T-cell (primary cell): ENCODE results near the gene DAP. TPM values are rescaled to one million over a fixed set of nuclear protein-coding genes. Genes with fewer than 3 reads are reported as not detected.

Experiments used
- ATAC-seq, 4 experiments: fragments of 200-7000 bp in 3 of 4; fragments of 150-1000 bp in 1 of 4; cut with Tn5 transposase; replicated peaks in 1 of 4; 1 replicate in 3 of 4; 2 replicates in 1 of 4; pipeline ENCODE4 v1.10.0; 2021; ENCODE audit warnings: moderate library complexity in 3 of 4, mild to moderate bottlenecking in 2 of 4, moderate number of reproducible peaks in 1 of 4
- CTCF ChIA-PET, 2 donors: fragments of 300-600 bp; sonication (Branson Sonifier 250); formaldehyde crosslinking; loops; one replicate each; lab custom pipeline; 2022; ENCODE audit warnings: antibody characterized with exemption in 2 of 2; lab: Charles Lee
- POLR2A ChIA-PET, 2 donors: fragments of 300-600 bp; sonication (Branson Sonifier 250); formaldehyde crosslinking; loops; one replicate each; lab custom pipeline; 2022; ENCODE audit warnings: antibody characterized with exemption in 2 of 2; lab: Charles Lee
- DNase-seq, 35 experiments: peaks; one replicate each; pipeline versions ENCODE4 v3.0.0 to v3.0.0-alpha.2; 2013 to 2023
- H3K27ac ChIP-seq: one replicate; pipeline ENCODE4 v1.5.1; 2013; ENCODE audit warnings: low read length
- H3K27me3 ChIP-seq, 2 experiments: replicated peaks in 1 of 2; 1 replicate in 1 of 2; 2 replicates in 1 of 2; pipeline versions ENCODE4 v1.6.1 to v1.7.0; 2013; ENCODE audit warnings: low read length in 1 of 2, mixed read lengths in 1 of 2; ENCODE audit not compliant: control insufficient read depth in 2 of 2, insufficient read depth in 2 of 2; ENCODE audit errors: extremely low read depth in 1 of 2
- H3K36me3 ChIP-seq, 2 donors: 1 replicate in 1 of 2; 2 replicates in 1 of 2; pipeline versions ENCODE4 v1.6.1 to v1.7.0; 2013; ENCODE audit warnings: low read length in 1 of 2; ENCODE audit not compliant: control insufficient read depth in 2 of 2, insufficient read depth in 1 of 2; ENCODE audit errors: extremely low read depth in 1 of 2
- H3K4me1 ChIP-seq, 2 experiments: 1 replicate in 1 of 2; 2 replicates in 1 of 2; pipeline versions ENCODE4 v1.6.1 to v1.7.0; 2013; ENCODE audit warnings: low read length in 2 of 2, mixed read lengths in 1 of 2; ENCODE audit not compliant: insufficient read depth in 2 of 2, control insufficient read depth in 1 of 2; ENCODE audit errors: extremely low read depth in 1 of 2
- H3K4me3 ChIP-seq, 2 donors: 1 replicate in 1 of 2; 2 replicates in 1 of 2; pipeline versions ENCODE4 v1.5.1 to v1.7.0; 2013; ENCODE audit warnings: mild to moderate bottlenecking in 2 of 2, low read length in 1 of 2, moderate library complexity in 1 of 2; ENCODE audit not compliant: control insufficient read depth in 1 of 2; ENCODE audit errors: extremely low read depth in 1 of 2
- H3K9me3 ChIP-seq: 2 replicates; pipeline ENCODE4 v1.7.0; 2013
- H3K27ac Mint-ChIP-seq, 2 donors: one replicate each; pipeline ENCODE4 v1.8.0; 2020 to 2021; ENCODE audit warnings: mild to moderate bottlenecking in 2 of 2, mixed read lengths in 2 of 2
- H3K27me3 Mint-ChIP-seq, 2 donors: one replicate each; pipeline ENCODE4 v1.8.0; 2021 to 2022; ENCODE audit warnings: mixed read lengths in 2 of 2
- H3K36me3 Mint-ChIP-seq: one replicate; pipeline ENCODE4 v1.8.0; 2021; ENCODE audit warnings: mixed read lengths
- H3K4me1 Mint-ChIP-seq, 3 donors: one replicate each; pipeline ENCODE4 v1.8.0; 2020 to 2022; ENCODE audit warnings: mixed read lengths in 3 of 3, mild to moderate bottlenecking in 1 of 3
- H3K4me3 Mint-ChIP-seq, 3 donors: one replicate each; pipeline ENCODE4 v1.8.0; 2020 to 2022; ENCODE audit warnings: mild to moderate bottlenecking in 3 of 3, mixed read lengths in 3 of 3, moderate library complexity in 3 of 3
- H3K9me3 Mint-ChIP-seq, 3 donors: one replicate each; pipeline ENCODE4 v1.8.0; 2020 to 2022; ENCODE audit warnings: mixed read lengths in 3 of 3
- WGBS: methylation state at CpG from one replicate; pipeline ENCODE4 v1.1.5; 2013; ENCODE audit warnings: missing lambda C conversion rate; ENCODE audit not compliant: insufficient coverage; 5-methylcytosine and 5-hydroxymethylcytosine counted together
- total RNA-seq, 35 experiments: library from RNA in 6 of 35; stranded (reverse) in 6 of 35; fragments of 120-200 nt in 1 of 35; gene quantifications; one replicate each; pipeline versions ENCODE4 v1.2.1 to v1.2.4 and lab custom pipeline; 2013 to 2026

DAP gene
- total RNA-seq, 5 donors from 2014 or later (not counting 1 experiment from before 2014, with no cell fraction given): 34.1 to 43.7 (median 36.3) TPM

- H3K4me1 Mint-ChIP-seq: no peaks in the 10 kb centered on the region
- 87% methylated on average over 12 of the region's 13 CpGs for WGBS
- peaks cover 0 to 3% of the 10 kb centered on the region in 2 donors for H3K27me3 Mint-ChIP-seq
- H3K9me3 ChIP-seq: no peaks in the 10 kb centered on the region
- H3K9me3 Mint-ChIP-seq: no peaks in the 10 kb centered on the region
- POLR2A ChIA-PET: interaction anchor here in 1 of 2 donors (0.6 kb wide), 1 partner anchor 19 kb away, joined by 6 read pairs; no protein-coding TSS in a partner anchor
- no peak overlapping the region for H3K27ac Mint-ChIP-seq
- ATAC-seq: no peak
- H3K4me3 ChIP-seq: no peak overlapping the region
- H3K27me3 ChIP-seq: peaks cover 0 to 19% of the 10 kb centered on the region in 2 experiments
- no peaks in the 10 kb centered on the region for H3K36me3 Mint-ChIP-seq
- no peak for DNase-seq
- CTCF ChIA-PET: no interaction called here
- no peak overlapping the region for H3K27ac ChIP-seq
- H3K4me1 ChIP-seq: no peaks in the 10 kb centered on the region
- H3K36me3 ChIP-seq: no peaks in the 10 kb centered on the region
- no peak overlapping the region for H3K4me3 Mint-ChIP-seq
Observed at GRCh38 chr5:10663489-10664179, 97.4 kb downstream of the DAP start.

- CTCF ChIA-PET: interaction anchor here in 1 of 2 donors (0.6 kb wide), 1 partner anchor 214 kb away, joined by 3 read pairs; no protein-coding TSS in a partner anchor
- DNase-seq: no peak
- H3K9me3 ChIP-seq: no peaks in the 10 kb centered on the region
- H3K4me1 ChIP-seq: no peaks in the 10 kb centered on the region
- H3K27me3 ChIP-seq: peaks cover 0 to 19% of the 10 kb centered on the region in 2 experiments
- Mint-ChIP-seq H3K36me3 (no peaks in the 10 kb centered on the region), H3K27me3 (peaks cover 0 to 3% of the 10 kb centered on the region in 2 donors), H3K27ac (no peak overlapping the region), H3K4me3 (no peak overlapping the region), H3K4me1 (no peaks in the 10 kb centered on the region), H3K9me3 (peaks cover 0 to 5% (median 4%) of the 10 kb centered on the region in 3 donors)
- no peaks in the 10 kb centered on the region for H3K36me3 ChIP-seq
- H3K27ac ChIP-seq: no peak overlapping the region
- POLR2A ChIA-PET: no interaction called here
- no peak overlapping the region for H3K4me3 ChIP-seq
- WGBS: 97% methylated on average over 5 of the region's 10 CpGs
- no peak for ATAC-seq
Observed at GRCh38 chr5:10662661-10663488, 98.2 kb downstream of the DAP start.

GRCh38 chr5:10662083-10662482 is 99.0 kb downstream of the DAP start:
- Histone ChIP-seq H3K36me3 (no peaks in the 10 kb centered on the region), H3K27ac (no peak overlapping the region), H3K4me3 (no peak overlapping the region), H3K4me1 (no peaks in the 10 kb centered on the region), H3K9me3 (no peaks in the 10 kb centered on the region), H3K27me3 (peaks cover 0 to 19% of the 10 kb centered on the region in 2 experiments)
- Mint-ChIP-seq H3K36me3 (no peaks in the 10 kb centered on the region), H3K27ac (no peak overlapping the region), H3K27me3 (peaks cover 0 to 3% of the 10 kb centered on the region in 2 donors), H3K4me3 (no peak overlapping the region), H3K4me1 (no peaks in the 10 kb centered on the region), H3K9me3 (peaks cover 0 to 5% (median 4%) of the 10 kb centered on the region in 3 donors)
- ATAC-seq: no peak
- no peak for DNase-seq
- POLR2A ChIA-PET: no interaction called here
- WGBS: 85% methylated on average over 8 of the region's 11 CpGs
- CTCF ChIA-PET: no interaction called here

- WGBS: 99% methylated on average over 8 of the region's 13 CpGs
Observed at GRCh38 chr5:10661401-10661800, 99.6 kb downstream of the DAP start.

GRCh38 chr5:10660720-10661387 is 100.2 kb downstream of the DAP start:
- no peaks in the 10 kb centered on the region for H3K4me1 ChIP-seq
- H3K36me3 ChIP-seq: no peaks in the 10 kb centered on the region
- H3K4me1 Mint-ChIP-seq: no peaks in the 10 kb centered on the region
- no peaks in the 10 kb centered on the region for H3K9me3 ChIP-seq
- 85% methylated on average over 15 of the region's 15 CpGs for WGBS
- peaks cover 0 to 5% (median 4%) of the 10 kb centered on the region in 3 donors for H3K9me3 Mint-ChIP-seq
- CTCF ChIA-PET: no interaction called here
- DNase-seq (no peak), ATAC-seq (no peak)
- H3K4me3 Mint-ChIP-seq: no peak overlapping the region
- peaks cover 0 to 3% of the 10 kb centered on the region in 2 donors for H3K27me3 Mint-ChIP-seq
- no peak overlapping the region for H3K4me3 ChIP-seq
- no peak overlapping the region for H3K27ac ChIP-seq
- POLR2A ChIA-PET: no interaction called here
- peaks cover 0 to 17% of the 10 kb centered on the region in 2 experiments for H3K27me3 ChIP-seq
- no peaks in the 10 kb centered on the region for H3K36me3 Mint-ChIP-seq
- no peak overlapping the region for H3K27ac Mint-ChIP-seq

More at GRCh38 chr5:10661401-10661800, 99.6 kb downstream of the DAP start:
- Histone ChIP-seq H3K9me3 (no peaks in the 10 kb centered on the region), H3K36me3 (no peaks in the 10 kb centered on the region), H3K27ac (no peak overlapping the region), H3K4me1 (no peaks in the 10 kb centered on the region), H3K27me3 (peaks cover 0 to 19% of the 10 kb centered on the region in 2 experiments), H3K4me3 (no peak overlapping the region)
- Mint-ChIP-seq H3K27ac (no peak overlapping the region), H3K27me3 (peaks cover 0 to 3% of the 10 kb centered on the region in 2 donors), H3K9me3 (peaks cover 0 to 5% (median 4%) of the 10 kb centered on the region in 3 donors), H3K36me3 (no peaks in the 10 kb centered on the region), H3K4me1 (no peaks in the 10 kb centered on the region), H3K4me3 (no peak overlapping the region)
- ATAC-seq (no peak), DNase-seq (no peak)
- ChIA-PET CTCF (no interaction called here), POLR2A (no interaction called here)

- WGBS: no CpG with 5 or more reads among the region's 3 CpGs
- H3K4me1 Mint-ChIP-seq: no peaks in the 10 kb centered on the region
- H3K27ac Mint-ChIP-seq: no peak overlapping the region
- DNase-seq (no peak), ATAC-seq (no peak)
- peaks cover 0 to 5% (median 4%) of the 10 kb centered on the region in 3 donors for H3K9me3 Mint-ChIP-seq
- ChIA-PET CTCF (interaction anchor here in 1 of 2 donors (0.6 kb wide), 1 partner anchor 484 kb away, joined by 3 read pairs; no protein-coding TSS in a partner anchor), POLR2A (no interaction called here)
- Histone ChIP-seq H3K4me1 (no peaks in the 10 kb centered on the region), H3K4me3 (no peak overlapping the region), H3K9me3 (no peaks in the 10 kb centered on the region), H3K27ac (no peak overlapping the region), H3K36me3 (no peaks in the 10 kb centered on the region), H3K27me3 (peaks cover 0 to 17% of the 10 kb centered on the region in 2 experiments)
- peaks cover 0 to 3% of the 10 kb centered on the region in 2 donors for H3K27me3 Mint-ChIP-seq
- H3K4me3 Mint-ChIP-seq: no peak overlapping the region
- no peaks in the 10 kb centered on the region for H3K36me3 Mint-ChIP-seq
Observed at GRCh38 chr5:10660135-10660534, 100.9 kb downstream of the DAP start.
